HG02870 (cell line): ENCODE results near the gene SRSF9.

ENCODE experiments used
- ATAC-seq: cut with Tn5 transposase; IDR thresholded peaks from one replicate; pipeline ENCODE4 v1.9.1; 2021; ENCODE audit warnings: mild to moderate bottlenecking, moderate library complexity; ENCODE audit not compliant: unreplicated experiment

Gene SRSF9

DNA sequence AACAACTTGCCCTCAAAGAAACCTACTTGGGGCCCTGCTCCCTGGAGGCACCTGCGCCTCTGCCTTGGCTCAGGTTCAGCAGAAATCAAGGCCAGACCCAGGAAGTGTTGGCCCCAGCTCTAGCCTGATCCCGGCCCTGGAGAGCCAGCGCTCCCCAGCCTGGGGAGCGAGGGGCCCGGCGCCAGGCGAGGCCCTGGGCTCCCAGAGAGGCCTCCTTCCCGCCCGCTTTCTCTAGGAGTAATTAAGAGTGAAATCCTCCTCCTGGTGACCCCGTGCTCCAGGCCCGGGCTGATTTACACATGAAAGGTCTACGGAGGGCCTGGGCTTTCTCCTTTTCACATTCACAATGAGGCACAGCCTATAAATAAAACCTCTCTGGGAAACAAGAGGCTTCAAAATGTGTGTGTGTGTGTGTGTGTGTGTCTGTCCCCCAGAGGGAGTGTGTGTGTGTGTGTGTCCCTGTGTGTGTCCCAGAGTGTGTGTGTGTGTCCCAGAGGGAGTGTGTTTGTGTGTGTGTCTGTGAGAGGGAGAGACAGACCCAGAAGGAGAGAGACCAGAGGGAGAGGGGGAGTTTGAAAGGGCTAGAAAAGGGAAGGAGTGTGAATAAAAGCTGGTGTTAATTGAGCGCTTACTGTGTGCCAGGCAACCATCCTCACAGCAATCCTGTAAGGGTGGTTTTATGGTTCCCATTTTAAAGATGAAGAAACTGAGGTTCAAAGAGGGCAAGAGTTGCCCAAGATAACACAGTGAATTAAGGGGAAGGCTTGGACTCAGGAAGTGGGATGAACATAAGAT is 55.5 kb downstream of the SRSF9 start:
- ATAC-seq = no peak

DNA sequence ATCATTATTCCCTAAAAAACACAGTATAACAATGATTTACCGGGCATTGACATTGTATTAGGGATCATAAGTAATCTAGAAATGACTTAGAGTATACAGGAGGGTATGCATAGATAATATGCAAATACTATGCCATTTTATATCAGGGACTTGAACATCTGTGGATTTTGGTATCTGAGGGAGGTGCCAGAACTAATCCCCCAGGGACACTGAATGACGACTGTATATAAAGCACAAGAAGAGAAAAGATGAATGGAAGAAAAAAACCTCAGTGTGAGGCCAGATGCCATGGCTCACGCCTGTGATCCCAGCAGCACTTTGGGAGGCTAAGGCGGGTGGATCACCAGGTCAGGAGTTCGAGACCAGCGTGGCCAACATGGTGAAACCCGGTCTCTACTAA is 57.1 kb downstream of the SRSF9 start:
- no peak for ATAC-seq
